SK-N-MC (cell line): Measurements from ENCODE around the gene VEZF1.
A peak's percentile ranks its signal among the peaks of the same experiment; 100 is the strongest.

Experiments
- DNase-seq: peaks from one replicate; pipeline ENCODE4 v3.0.0-alpha.2; 2011; ENCODE audit warnings: low read depth, low spot score
- H3K27ac ChIP-seq: fragments of 200-600 bp; sonication (generic); 2 replicates; pipeline ENCODE4 v1.5.1; 2016; ENCODE audit warnings: mixed run types
- H3K36me3 ChIP-seq: fragments of 200-600 bp; sonication (generic); 2 replicates; pipeline ENCODE4 v1.6.1; 2017; ENCODE audit warnings: antibody characterized with exemption, low read length, mixed read lengths; ENCODE audit not compliant: insufficient read depth
- H3K4me3 ChIP-seq: fragments of 200-600 bp; sonication (generic); 2 replicates; pipeline ENCODE4 v1.5.1; 2016
- H3K9ac ChIP-seq: fragments of 200-600 bp; sonication (generic); 2 replicates; pipeline ENCODE4 v1.8.0; 2017; ENCODE audit warnings: mixed run types, mixed read lengths; ENCODE audit not compliant: insufficient read length
- H3K9me3 ChIP-seq: fragments of 200-600 bp; sonication (generic); 2 replicates; pipeline ENCODE4 v1.6.1; 2017; ENCODE audit warnings: low read depth, mild to moderate bottlenecking, antibody characterized with exemption, low read length, moderate library complexity, mixed read lengths
- EZH2 ChIP-seq: fragments of 200-600 bp; sonication (generic); IDR thresholded peaks from one replicate; pipeline ENCODE4 v1.6.1; 2017; ENCODE audit warnings: antibody characterized with exemption
- FOXP2 ChIP-seq: optimal IDR thresholded peaks from 2 replicates; pipeline ENCODE3; 2011; ENCODE audit warnings: mild to moderate bottlenecking, moderate library complexity; ENCODE audit not compliant: insufficient read depth; ENCODE audit errors: extremely low read length, control extremely low read depth
- POLR2AphosphoS5 ChIP-seq: IDR thresholded peaks from 2 replicates; pipeline ENCODE4 v1.6.1; 2012; ENCODE audit warnings: mild to moderate bottlenecking, low read depth, low read length, borderline replicate concordance

The VEZF1 gene

DNA sequence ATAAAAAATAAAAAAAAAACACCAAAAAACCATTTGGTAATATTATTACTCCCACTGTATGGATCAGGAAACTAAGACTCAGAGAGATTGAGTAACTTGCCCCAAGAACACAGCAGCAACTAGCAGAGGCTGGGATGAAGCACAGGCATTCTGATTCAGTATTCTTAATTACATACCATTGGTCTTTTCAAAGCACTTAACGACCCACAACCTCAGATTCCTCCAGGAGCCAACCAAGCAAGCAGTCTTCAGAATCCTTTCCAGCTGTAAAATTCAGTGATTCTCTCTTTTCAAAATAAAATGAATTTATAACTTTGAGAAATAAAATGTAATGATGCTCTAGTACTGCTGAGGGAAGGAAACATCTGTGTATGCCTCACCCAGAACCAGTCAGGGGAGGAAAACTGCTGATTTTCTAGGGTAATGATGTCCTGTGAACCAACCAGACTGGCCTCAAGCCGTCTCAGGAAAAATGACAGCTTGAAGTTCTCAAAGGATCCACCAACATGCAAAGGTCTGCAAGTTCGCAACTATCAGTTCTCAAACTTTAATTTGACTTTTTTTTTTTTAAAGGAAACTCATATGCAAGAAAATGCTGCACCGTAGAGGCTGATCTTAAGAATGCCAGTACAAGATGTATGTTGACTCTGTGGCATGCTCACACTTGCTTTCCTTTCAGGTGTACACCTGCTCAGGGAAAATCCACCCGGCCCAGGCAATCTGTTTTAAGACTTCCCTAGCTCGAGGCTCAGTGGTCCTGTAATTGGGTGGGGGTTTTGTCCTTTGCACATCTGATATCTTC is 41.9 kb downstream of the VEZF1 start:
- peak overlapping the region; percentile 96 for H3K27ac ChIP-seq
- no peak overlapping the region; the same call in 1 of the 2 replicates for H3K4me3 ChIP-seq
- H3K9me3 ChIP-seq: no peaks in the 10 kb centered on the region
- no peak for DNase-seq
- H3K36me3 ChIP-seq: no peaks in the 10 kb centered on the region
- peak overlapping the region; percentile 3 for H3K9ac ChIP-seq
- no peak for TF ChIP-seq EZH2
- TF ChIP-seq FOXP2: no peak
- no peak for TF ChIP-seq POLR2AphosphoS5

DNA sequence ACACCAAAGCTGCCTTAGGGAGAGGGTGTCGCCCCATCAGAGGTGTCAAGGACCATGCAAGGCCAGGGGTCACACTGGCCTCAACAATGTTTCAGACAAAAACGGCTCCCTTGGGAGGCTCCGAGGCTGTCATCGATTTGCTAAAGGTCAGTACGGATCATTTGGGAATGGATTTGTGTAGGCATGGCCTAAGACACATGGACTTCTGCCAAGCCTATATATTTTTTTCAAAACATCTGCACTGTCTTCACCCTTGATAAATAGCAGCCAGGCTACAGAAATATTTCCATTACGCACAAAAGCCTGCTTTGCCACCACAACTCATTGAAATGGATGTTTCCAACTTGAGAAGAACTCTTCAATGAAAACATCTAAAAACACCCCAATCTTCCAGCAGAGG is 43.1 kb downstream of the VEZF1 start:
- Histone ChIP-seq H3K9me3 (no peaks in the 10 kb centered on the region), H3K27ac (peak overlapping the region; percentile 96), H3K9ac (no peak overlapping the region), H3K4me3 (peak overlapping the region; percentile 24; the same call in 1 of the 2 replicates), H3K36me3 (no peaks in the 10 kb centered on the region)
- no peak for DNase-seq
- TF ChIP-seq FOXP2 (peak; percentile 8), EZH2 (no peak), POLR2AphosphoS5 (no peak)

DNA sequence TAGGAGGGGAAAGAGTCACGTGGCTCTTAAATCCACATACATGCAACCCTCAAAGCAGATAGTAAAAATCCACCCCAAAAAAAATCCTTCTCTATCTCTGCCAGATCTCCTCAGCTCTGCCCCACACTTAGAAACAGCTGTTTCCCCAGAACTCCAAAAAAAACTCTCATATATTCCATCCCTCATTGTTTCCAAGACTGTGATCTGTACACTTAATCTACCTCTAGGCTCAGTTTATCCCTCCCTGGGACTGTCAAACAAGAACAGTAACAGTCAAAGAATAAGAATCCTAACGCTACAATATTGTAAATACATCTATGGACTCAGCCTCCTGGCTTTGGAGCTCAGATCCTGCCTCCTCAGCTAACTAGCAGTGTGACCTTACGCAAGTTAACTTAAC is 44.4 kb downstream of the VEZF1 start:
- H3K9ac ChIP-seq: no peak overlapping the region
- no peak for TF ChIP-seq FOXP2
- no peak for TF ChIP-seq EZH2
- TF ChIP-seq POLR2AphosphoS5: no peak
- H3K4me3 ChIP-seq: no peak overlapping the region
- no peaks in the 10 kb centered on the region for H3K9me3 ChIP-seq
- no peaks in the 10 kb centered on the region for H3K36me3 ChIP-seq
- no peak for DNase-seq
- peak overlapping the region; percentile 43 for H3K27ac ChIP-seq

DNA sequence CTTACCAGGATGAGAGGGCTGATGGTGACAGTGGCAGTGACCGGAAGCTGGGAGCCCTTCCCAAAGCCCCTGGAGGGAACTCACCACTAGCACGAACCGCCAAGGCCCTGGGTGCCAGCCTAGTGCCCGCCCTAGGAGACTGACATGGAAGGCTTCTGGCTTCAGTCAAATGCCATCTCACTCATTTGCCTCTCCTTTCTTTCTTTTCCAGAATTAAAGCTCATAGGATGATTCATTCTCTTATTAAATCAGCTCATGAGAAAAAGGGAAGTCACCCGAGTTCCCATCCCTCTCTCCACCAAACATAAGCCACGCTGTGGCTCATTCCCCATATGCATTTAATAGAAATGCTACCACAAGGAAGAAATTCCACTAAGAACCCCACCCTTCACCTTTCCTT is 44.9 kb downstream of the VEZF1 start:
- DNase-seq: no peak
- Histone ChIP-seq H3K27ac (peak overlapping the region; percentile 43), H3K4me3 (no peak overlapping the region), H3K36me3 (no peaks in the 10 kb centered on the region), H3K9ac (no peak overlapping the region), H3K9me3 (no peaks in the 10 kb centered on the region)
- no peak for TF ChIP-seq POLR2AphosphoS5
- no peak for TF ChIP-seq EZH2
- no peak for TF ChIP-seq FOXP2

DNA sequence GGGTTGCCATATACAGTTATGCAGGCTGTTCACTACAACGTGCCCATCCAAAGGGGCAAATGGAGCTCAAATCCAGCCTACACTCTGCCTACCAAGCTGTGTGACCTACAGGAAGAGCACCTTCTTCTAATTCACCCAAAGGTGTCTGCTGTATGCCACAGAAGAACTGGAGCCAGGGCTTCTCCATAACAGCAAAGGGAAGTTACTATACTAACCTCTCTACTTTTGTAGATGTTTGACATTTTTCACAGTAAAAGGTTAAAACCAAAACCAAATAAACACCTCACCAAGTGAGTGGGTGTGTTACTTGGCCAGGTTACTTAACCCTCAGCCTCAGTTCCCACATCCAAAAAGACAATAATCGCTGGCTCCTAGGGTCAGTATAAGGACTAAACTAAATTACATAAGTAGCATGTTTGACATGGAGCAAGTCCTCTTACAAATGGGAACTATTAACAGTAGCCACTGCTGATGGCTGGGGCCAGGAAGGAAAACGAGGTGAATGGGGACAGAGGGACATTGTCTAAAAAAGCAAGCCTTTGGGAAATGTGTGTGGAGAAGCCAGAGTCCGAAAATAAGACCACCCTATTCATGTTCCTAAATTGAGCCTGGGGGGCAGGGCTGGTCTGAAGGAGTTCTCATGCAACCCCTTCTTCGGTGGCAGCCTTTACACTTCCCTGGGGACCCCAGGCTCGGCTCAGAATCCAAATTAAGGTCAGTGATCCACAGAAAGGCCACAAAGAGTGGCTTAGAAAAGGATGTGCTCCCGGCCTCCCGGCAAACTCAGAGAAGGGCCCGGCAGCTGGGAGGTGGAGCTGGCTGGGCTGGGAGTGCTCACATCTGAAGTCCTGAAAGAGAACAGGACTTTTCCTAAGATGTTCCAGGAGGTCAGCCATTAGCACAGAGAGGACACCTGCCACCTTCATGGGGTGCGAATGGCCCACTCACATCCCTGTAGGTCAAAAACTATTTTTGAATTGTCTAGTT is 46.4 kb downstream of the VEZF1 start:
- Histone ChIP-seq H3K9me3 (no peaks in the 10 kb centered on the region), H3K4me3 (no peak overlapping the region), H3K27ac (peak overlapping the region; percentile 67), H3K36me3 (no peaks in the 10 kb centered on the region), H3K9ac (peak overlapping the region; percentile 20)
- DNase-seq: no peak
- TF ChIP-seq POLR2AphosphoS5 (no peak), EZH2 (no peak)

DNA sequence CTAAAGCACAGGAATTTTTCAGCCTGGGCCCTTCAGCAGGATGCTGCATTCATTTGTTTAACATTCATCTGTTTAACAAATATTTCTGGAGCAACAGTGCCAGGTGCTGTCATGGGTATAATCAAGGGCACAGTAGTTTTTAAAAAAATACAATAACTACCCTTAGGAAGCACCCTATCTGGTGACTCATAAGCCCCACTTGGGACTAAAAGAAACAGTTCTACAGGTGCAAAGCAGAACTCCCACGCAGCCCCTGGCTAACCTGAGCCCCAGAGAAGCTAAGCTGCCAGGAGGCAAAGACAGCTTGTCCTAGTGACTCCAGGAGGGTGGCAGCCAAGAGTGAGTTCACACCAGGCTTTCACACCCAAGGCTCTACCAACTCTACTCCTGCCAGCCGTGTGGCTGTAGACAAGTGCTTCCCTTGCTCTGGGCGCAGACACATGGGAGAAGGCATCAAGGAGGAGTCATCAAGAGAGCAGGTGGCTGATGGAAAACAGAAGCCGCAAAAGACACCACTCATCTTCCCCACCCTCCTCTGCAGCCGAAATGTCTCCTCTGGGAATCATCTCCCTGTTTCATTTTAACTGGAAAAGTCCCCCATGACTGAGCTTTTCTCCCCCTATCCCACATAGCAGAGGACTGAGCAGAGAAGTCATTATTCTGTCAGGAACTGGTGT is 47.3 kb downstream of the VEZF1 start:
- no peaks in the 10 kb centered on the region for H3K36me3 ChIP-seq
- H3K9me3 ChIP-seq: no peaks in the 10 kb centered on the region
- no peak for DNase-seq
- H3K27ac ChIP-seq: peak overlapping the region; percentile 67
- no peak overlapping the region for H3K4me3 ChIP-seq
- TF ChIP-seq FOXP2 (no peak), EZH2 (no peak), POLR2AphosphoS5 (no peak)
- H3K9ac ChIP-seq: no peak overlapping the region

DNA sequence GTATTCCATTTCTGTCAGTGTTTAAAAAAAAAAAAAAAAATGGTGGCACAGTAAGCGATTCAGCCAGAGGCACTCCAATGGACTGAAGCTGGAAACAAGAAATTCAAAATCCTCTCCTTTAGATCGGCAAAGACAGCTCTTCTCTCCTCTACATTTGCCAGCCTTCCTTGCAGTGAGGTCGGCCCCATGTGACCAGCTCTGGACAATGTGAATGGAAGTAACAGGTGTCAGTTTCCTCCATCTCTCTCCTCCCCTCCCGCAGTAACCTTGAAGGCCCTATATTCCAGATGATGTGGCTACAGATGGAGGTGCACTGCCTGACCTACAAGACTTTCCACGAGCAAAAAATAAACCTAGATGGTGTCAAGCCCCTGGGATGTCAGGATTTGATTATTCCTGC is 47.8 kb downstream of the VEZF1 start:
- TF ChIP-seq FOXP2 (no peak), POLR2AphosphoS5 (no peak), EZH2 (no peak)
- Histone ChIP-seq H3K9me3 (no peaks in the 10 kb centered on the region), H3K27ac (no peak overlapping the region), H3K9ac (no peak overlapping the region), H3K36me3 (no peaks in the 10 kb centered on the region), H3K4me3 (no peak overlapping the region)
- no peak for DNase-seq

DNA sequence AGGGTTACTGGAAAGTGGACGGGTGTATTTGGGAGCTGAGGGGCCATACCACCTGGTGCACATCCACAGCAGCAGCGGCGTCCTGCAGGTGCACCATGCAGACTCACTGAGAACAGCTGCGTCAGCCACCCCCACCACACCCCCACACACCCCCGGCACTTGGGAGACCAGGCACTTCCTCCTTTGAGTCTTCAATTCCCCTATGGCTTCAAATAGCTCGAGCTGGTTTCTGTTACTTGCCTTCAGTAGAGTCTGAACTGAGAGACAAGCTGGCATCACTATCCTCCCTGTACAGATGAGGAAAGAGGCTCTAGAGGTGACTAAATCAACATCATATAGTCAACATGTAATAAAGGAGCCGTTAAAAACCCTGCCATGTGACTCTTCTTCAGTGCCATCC is 48.3 kb downstream of the VEZF1 start:
- TF ChIP-seq POLR2AphosphoS5: no peak
- no peak for TF ChIP-seq EZH2
- no peak for TF ChIP-seq FOXP2
- Histone ChIP-seq H3K9ac (no peak overlapping the region), H3K27ac (no peak overlapping the region), H3K4me3 (no peak overlapping the region), H3K36me3 (no peaks in the 10 kb centered on the region), H3K9me3 (no peaks in the 10 kb centered on the region)
- no peak for DNase-seq
